Stimulated activated effector memory CD8-positive, alpha-beta T cell treated with anti-CD3 and anti-CD28 coated beads, Interleukin-12 subunit alpha, Interleukin-12 subunit beta, amount 100 ng/mL, for 72 hours (primary cell): ENCODE data around the gene SLC25A24.
"Not testable (repeated sequence)": the region's sequence is repeated elsewhere in the genome, so short reads cannot be mapped to it uniquely, and the experiment has no call there.

Source experiments
- ATAC-seq: fragments of 150-1000 bp; cut with Tn5 transposase; 2 replicates; pipeline ENCODE4 v1.10.0; 2021
- DNase-seq, 2 donors: peaks; one replicate each; pipeline ENCODE4 v3.0.0; 2021 to 2022; ENCODE audit warnings: low spot score in 2 of 2
- H3K27ac Mint-ChIP-seq: one replicate; pipeline ENCODE4 v1.8.0; 2022; ENCODE audit warnings: mild to moderate bottlenecking, mixed read lengths
- H3K36me3 Mint-ChIP-seq: one replicate; pipeline ENCODE4 v1.8.0; 2022; ENCODE audit warnings: mild to moderate bottlenecking, mixed read lengths
- H3K4me1 Mint-ChIP-seq: one replicate; pipeline ENCODE4 v1.8.0; 2022; ENCODE audit warnings: mixed read lengths
- H3K4me3 Mint-ChIP-seq: one replicate; pipeline ENCODE4 v1.8.0; 2022; ENCODE audit warnings: mild to moderate bottlenecking, mixed read lengths
- H3K9me3 Mint-ChIP-seq: one replicate; pipeline ENCODE4 v1.8.0; 2022; ENCODE audit warnings: mixed read lengths

The SLC25A24 gene

GRCh38 chr1:108159951-108160350 lies 40.2 kb downstream of the SLC25A24 start:
- not testable (repeated sequence) for ATAC-seq, H3K27ac Mint-ChIP-seq, H3K4me3 Mint-ChIP-seq, H3K4me1 Mint-ChIP-seq, H3K9me3 Mint-ChIP-seq, DNase-seq
- H3K36me3 Mint-ChIP-seq: peaks cover 33% of the 10 kb centered on the region

GRCh38 chr1:108158893-108159453 lies 41.2 kb downstream of the SLC25A24 start:
- Mint-ChIP-seq H3K4me1 (no peaks in the 10 kb centered on the region), H3K27ac (no peak overlapping the region), H3K36me3 (peaks cover 43% of the 10 kb centered on the region), H3K9me3 (no peaks in the 10 kb centered on the region), H3K4me3 (no peak overlapping the region)
- DNase-seq (no peak), ATAC-seq (no peak)

GRCh38 chr1:108154314-108154713 lies 45.8 kb downstream of the SLC25A24 start:
- no peak for DNase-seq
- no peak overlapping the region for H3K4me3 Mint-ChIP-seq
- no peaks in the 10 kb centered on the region for H3K4me1 Mint-ChIP-seq
- no peaks in the 10 kb centered on the region for H3K9me3 Mint-ChIP-seq
- H3K36me3 Mint-ChIP-seq: peaks cover 37% of the 10 kb centered on the region
- no peak for ATAC-seq
- no peak overlapping the region for H3K27ac Mint-ChIP-seq

- no peaks in the 10 kb centered on the region for H3K9me3 Mint-ChIP-seq
- DNase-seq: no peak
- peaks cover 37% of the 10 kb centered on the region for H3K36me3 Mint-ChIP-seq
- no peak overlapping the region for H3K4me3 Mint-ChIP-seq
- no peak overlapping the region for H3K27ac Mint-ChIP-seq
- ATAC-seq: peak; percentile 39
- H3K4me1 Mint-ChIP-seq: no peaks in the 10 kb centered on the region
These were observed 47.3 kb downstream of the SLC25A24 start for GRCh38 chr1:108152782-108153222.

GRCh38 chr1:108151548-108151947 lies 48.6 kb downstream of the SLC25A24 start:
- no peak overlapping the region for H3K27ac Mint-ChIP-seq
- ATAC-seq (no peak), DNase-seq (no peak)
- H3K4me3 Mint-ChIP-seq: no peak overlapping the region
- H3K9me3 Mint-ChIP-seq: no peaks in the 10 kb centered on the region
- peaks cover 34% of the 10 kb centered on the region for H3K36me3 Mint-ChIP-seq
- no peaks in the 10 kb centered on the region for H3K4me1 Mint-ChIP-seq

- H3K4me3 Mint-ChIP-seq: no peak overlapping the region
- DNase-seq (no peak), ATAC-seq (no peak)
- H3K36me3 Mint-ChIP-seq: peaks cover 20% of the 10 kb centered on the region
- H3K27ac Mint-ChIP-seq: no peak overlapping the region
- no peaks in the 10 kb centered on the region for H3K4me1 Mint-ChIP-seq
- no peaks in the 10 kb centered on the region for H3K9me3 Mint-ChIP-seq
These were observed 50.2 kb downstream of the SLC25A24 start for GRCh38 chr1:108149796-108150467.

GRCh38 chr1:108144569-108144968 lies 55.6 kb downstream of the SLC25A24 start:
- H3K4me1 Mint-ChIP-seq, H3K9me3 Mint-ChIP-seq, H3K27ac Mint-ChIP-seq, DNase-seq, H3K4me3 Mint-ChIP-seq, ATAC-seq: not testable (repeated sequence)
- peaks cover 18% of the 10 kb centered on the region for H3K36me3 Mint-ChIP-seq

- Mint-ChIP-seq H3K27ac (no peak overlapping the region), H3K4me3 (no peak overlapping the region), H3K36me3 (peaks cover 35% of the 10 kb centered on the region), H3K9me3 (no peaks in the 10 kb centered on the region), H3K4me1 (peaks cover 6% of the 10 kb centered on the region)
- ATAC-seq: no peak
- no peak for DNase-seq
These were observed 57.3 kb downstream of the SLC25A24 start for GRCh38 chr1:108142773-108143394.

GRCh38 chr1:108142258-108142657 lies 57.9 kb downstream of the SLC25A24 start:
- peaks cover 33% of the 10 kb centered on the region for H3K36me3 Mint-ChIP-seq
- ATAC-seq: no peak

GRCh38 chr1:108141621-108142020 lies 58.5 kb downstream of the SLC25A24 start:
- H3K9me3 Mint-ChIP-seq: no peaks in the 10 kb centered on the region
- peak; percentile 77 for ATAC-seq
- no peak overlapping the region for H3K4me3 Mint-ChIP-seq
- peaks cover 6% of the 10 kb centered on the region for H3K4me1 Mint-ChIP-seq
- peaks cover 31% of the 10 kb centered on the region for H3K36me3 Mint-ChIP-seq
- no peak overlapping the region for H3K27ac Mint-ChIP-seq
- no peak for DNase-seq

More at GRCh38 chr1:108142258-108142657, 57.9 kb downstream of the SLC25A24 start:
- no peak overlapping the region for H3K27ac Mint-ChIP-seq
- DNase-seq: no peak
- H3K4me1 Mint-ChIP-seq: peaks cover 6% of the 10 kb centered on the region
- H3K9me3 Mint-ChIP-seq: no peaks in the 10 kb centered on the region
- H3K4me3 Mint-ChIP-seq: no peak overlapping the region

GRCh38 chr1:108140936-108141335 lies 59.2 kb downstream of the SLC25A24 start:
- Mint-ChIP-seq H3K36me3 (peaks cover 38% of the 10 kb centered on the region), H3K27ac (no peak overlapping the region), H3K9me3 (no peaks in the 10 kb centered on the region), H3K4me3 (no peak overlapping the region), H3K4me1 (peaks cover 6% of the 10 kb centered on the region)
- ATAC-seq (no peak), DNase-seq (no peak)

- Mint-ChIP-seq H3K4me1 (peaks cover 6% of the 10 kb centered on the region), H3K27ac (no peak overlapping the region), H3K36me3 (peaks cover 44% of the 10 kb centered on the region), H3K4me3 (no peak overlapping the region), H3K9me3 (no peaks in the 10 kb centered on the region)
- DNase-seq: no peak
- ATAC-seq: no peak
These were observed 60.0 kb downstream of the SLC25A24 start for GRCh38 chr1:108140177-108140576.

- not testable (repeated sequence) for H3K27ac Mint-ChIP-seq, DNase-seq, ATAC-seq, H3K4me3 Mint-ChIP-seq, H3K9me3 Mint-ChIP-seq, H3K4me1 Mint-ChIP-seq
- peaks cover 45% of the 10 kb centered on the region for H3K36me3 Mint-ChIP-seq
These were observed 60.6 kb downstream of the SLC25A24 start for GRCh38 chr1:108139555-108139954.

GRCh38 chr1:108133148-108133547 lies 67.0 kb downstream of the SLC25A24 start:
- not testable (repeated sequence) for H3K4me3 Mint-ChIP-seq, ATAC-seq, DNase-seq, H3K9me3 Mint-ChIP-seq, H3K27ac Mint-ChIP-seq, H3K4me1 Mint-ChIP-seq
- H3K36me3 Mint-ChIP-seq: peaks cover 26% of the 10 kb centered on the region

- peaks cover 22% of the 10 kb centered on the region for H3K36me3 Mint-ChIP-seq
- not testable (repeated sequence) for H3K9me3 Mint-ChIP-seq, H3K4me3 Mint-ChIP-seq, H3K27ac Mint-ChIP-seq, DNase-seq, ATAC-seq, H3K4me1 Mint-ChIP-seq
These were observed 67.8 kb downstream of the SLC25A24 start for GRCh38 chr1:108132367-108132766.

GRCh38 chr1:108131281-108131680 lies 68.9 kb downstream of the SLC25A24 start:
- not testable (repeated sequence) for DNase-seq, H3K27ac Mint-ChIP-seq, ATAC-seq

More at GRCh38 chr1:108131281-108131680, 68.9 kb downstream of the SLC25A24 start:
- H3K9me3 Mint-ChIP-seq, H3K4me3 Mint-ChIP-seq, H3K4me1 Mint-ChIP-seq: not testable (repeated sequence)
- peaks cover 16% of the 10 kb centered on the region for H3K36me3 Mint-ChIP-seq
